ENCODE results near the gene CD36. TPM values are rescaled to one million over a fixed set of nuclear protein-coding genes. Genes with fewer than 3 reads are reported as not detected.

Gene CD36
- total RNA-seq, 1 donor from 2014 or later: 1,018 TPM

DNA sequence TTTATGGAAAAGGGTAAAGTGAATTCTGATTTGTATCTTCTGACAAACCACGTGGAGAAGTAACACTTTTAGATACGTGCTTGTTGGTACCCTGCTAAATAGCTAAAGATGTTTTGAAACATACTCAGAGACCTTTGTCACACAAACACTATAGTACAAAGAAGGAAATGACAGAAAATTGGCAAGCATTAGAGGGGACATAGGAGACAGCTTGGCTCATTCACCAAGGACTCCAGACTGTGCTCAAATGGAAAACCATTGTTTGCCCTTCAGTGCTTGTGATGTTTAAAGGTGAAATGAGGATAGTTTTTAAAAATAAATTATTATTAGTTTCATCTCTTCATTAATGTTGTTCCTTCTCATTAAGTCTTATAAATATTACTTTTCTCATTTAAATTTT is 34.0 kb upstream of the CD36 start:
- H3K9me3 ChIP-seq (replicated peaks): no peaks in the 10 kb centered on the region
- intact Hi-C loops (cut with micrococcal nuclease): no loop called here
- H3K36me3 ChIP-seq: no peaks in the 10 kb centered on the region
- no peak for DNase-seq
- peaks cover 78% of the 10 kb centered on the region for H3K4me1 ChIP-seq
- H3K27ac ChIP-seq (replicated peaks): peak overlapping the region; percentile 85
- TF ChIP-seq, protein P1, sequence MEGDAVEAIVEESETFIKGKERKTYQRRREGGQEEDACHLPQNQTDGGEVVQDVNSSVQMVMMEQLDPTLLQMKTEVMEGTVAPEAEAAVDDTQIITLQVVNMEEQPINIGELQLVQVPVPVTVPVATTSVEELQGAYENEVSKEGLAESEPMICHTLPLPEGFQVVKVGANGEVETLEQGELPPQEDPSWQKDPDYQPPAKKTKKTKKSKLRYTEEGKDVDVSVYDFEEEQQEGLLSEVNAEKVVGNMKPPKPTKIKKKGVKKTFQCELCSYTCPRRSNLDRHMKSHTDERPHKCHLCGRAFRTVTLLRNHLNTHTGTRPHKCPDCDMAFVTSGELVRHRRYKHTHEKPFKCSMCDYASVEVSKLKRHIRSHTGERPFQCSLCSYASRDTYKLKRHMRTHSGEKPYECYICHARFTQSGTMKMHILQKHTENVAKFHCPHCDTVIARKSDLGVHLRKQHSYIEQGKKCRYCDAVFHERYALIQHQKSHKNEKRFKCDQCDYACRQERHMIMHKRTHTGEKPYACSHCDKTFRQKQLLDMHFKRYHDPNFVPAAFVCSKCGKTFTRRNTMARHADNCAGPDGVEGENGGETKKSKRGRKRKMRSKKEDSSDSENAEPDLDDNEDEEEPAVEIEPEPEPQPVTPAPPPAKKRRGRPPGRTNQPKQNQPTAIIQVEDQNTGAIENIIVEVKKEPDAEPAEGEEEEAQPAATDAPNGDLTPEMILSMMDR (IDR thresholded peaks at IDR 0.05; ENCODE audit: borderline replicate concordance): no peak
- H3K27me3 ChIP-seq (ENCODE audit: low read depth): no peaks in the 10 kb centered on the region
- peak overlapping the region; percentile 62 for H3K4me3 ChIP-seq

DNA sequence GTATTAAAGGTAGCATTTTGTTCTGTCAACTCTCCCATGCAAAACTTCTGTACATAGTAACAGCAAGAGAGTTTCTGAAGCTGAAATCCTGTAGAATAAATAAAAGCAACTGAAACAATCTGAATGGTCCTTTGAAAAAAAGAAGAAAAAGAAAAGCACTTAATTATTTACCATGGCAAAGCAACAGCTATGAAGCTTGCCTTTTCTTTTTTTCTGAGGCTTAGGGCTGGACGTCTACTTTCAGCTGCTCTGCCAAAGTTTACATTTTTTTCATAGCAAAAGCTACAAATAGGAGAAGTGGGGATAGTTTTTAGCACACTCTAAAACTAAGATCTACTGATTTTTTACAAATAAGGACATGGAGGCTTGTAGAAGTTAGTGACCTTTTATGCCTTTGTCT is 31.3 kb upstream of the CD36 start:
- H3K36me3 ChIP-seq: no peaks in the 10 kb centered on the region
- TF ChIP-seq, protein P1 (IDR thresholded peaks at IDR 0.05; ENCODE audit: borderline replicate concordance): no peak
- H3K9me3 ChIP-seq (replicated peaks): no peaks in the 10 kb centered on the region
- H3K4me1 ChIP-seq: peaks cover 71% of the 10 kb centered on the region
- H3K27ac ChIP-seq (replicated peaks): peak overlapping the region; percentile 85
- DNase-seq: no peak
- no peaks in the 10 kb centered on the region for H3K27me3 ChIP-seq (ENCODE audit: low read depth)
- H3K4me3 ChIP-seq: peak overlapping the region; percentile 62
- intact Hi-C loops (cut with micrococcal nuclease): no loop called here

DNA sequence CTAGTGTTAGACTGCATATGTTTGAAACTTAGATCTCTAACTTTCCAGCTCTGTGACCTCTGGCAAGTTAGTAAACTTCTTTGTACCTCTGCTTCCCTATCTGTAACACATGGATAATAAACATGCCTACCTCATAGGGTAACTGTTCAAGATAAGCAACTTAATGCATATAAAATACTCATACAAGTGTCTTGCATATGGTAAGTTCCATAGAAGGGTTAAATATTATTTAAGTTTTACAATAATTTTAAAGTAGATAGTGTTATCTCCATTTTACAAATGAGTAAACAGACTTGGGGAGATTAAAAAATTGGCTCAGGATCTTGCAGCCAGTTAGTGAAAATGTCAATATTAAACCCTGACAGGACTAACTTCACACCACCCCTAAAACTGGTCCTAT is 30.1 kb upstream of the CD36 start:
- H3K27ac ChIP-seq (replicated peaks): peak overlapping the region; percentile 85
- no peaks in the 10 kb centered on the region for H3K36me3 ChIP-seq
- no peaks in the 10 kb centered on the region for H3K27me3 ChIP-seq (ENCODE audit: low read depth)
- no peak for DNase-seq
- no peaks in the 10 kb centered on the region for H3K9me3 ChIP-seq (replicated peaks)
- peaks cover 77% of the 10 kb centered on the region for H3K4me1 ChIP-seq
- TF ChIP-seq, protein P1 (IDR thresholded peaks at IDR 0.05; ENCODE audit: borderline replicate concordance): no peak
- intact Hi-C loops (cut with micrococcal nuclease): no loop called here
- peak overlapping the region; percentile 62 for H3K4me3 ChIP-seq

DNA sequence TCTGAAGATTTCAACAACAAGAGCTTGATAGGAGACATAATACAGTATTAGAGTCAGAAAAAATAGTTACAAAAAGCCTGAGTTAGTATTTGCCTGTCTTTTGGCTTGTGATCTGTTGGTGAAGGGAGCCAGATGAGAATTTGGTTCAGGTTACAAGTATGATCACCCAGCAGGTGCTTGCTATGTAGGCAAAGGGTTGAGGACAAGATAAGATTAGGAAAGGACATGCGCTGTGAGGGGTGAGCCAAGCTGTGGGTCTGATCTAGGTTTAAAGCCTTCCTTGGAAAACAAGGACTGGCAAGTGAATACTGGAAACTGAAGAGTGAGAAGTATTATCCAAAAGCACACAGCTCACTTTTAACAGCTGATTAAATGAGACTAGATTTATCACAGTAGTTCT is 28.7 kb upstream of the CD36 start:
- H3K4me1 ChIP-seq: peaks cover 86% of the 10 kb centered on the region
- no peaks in the 10 kb centered on the region for H3K9me3 ChIP-seq (replicated peaks)
- intact Hi-C loops (cut with micrococcal nuclease): no loop called here
- H3K27me3 ChIP-seq (ENCODE audit: low read depth): no peaks in the 10 kb centered on the region
- H3K27ac ChIP-seq (replicated peaks): peak overlapping the region; percentile 85
- TF ChIP-seq, protein P1 (IDR thresholded peaks at IDR 0.05; ENCODE audit: borderline replicate concordance): no peak
- no peak for DNase-seq
- H3K4me3 ChIP-seq: peak overlapping the region; percentile 62
- no peaks in the 10 kb centered on the region for H3K36me3 ChIP-seq

DNA sequence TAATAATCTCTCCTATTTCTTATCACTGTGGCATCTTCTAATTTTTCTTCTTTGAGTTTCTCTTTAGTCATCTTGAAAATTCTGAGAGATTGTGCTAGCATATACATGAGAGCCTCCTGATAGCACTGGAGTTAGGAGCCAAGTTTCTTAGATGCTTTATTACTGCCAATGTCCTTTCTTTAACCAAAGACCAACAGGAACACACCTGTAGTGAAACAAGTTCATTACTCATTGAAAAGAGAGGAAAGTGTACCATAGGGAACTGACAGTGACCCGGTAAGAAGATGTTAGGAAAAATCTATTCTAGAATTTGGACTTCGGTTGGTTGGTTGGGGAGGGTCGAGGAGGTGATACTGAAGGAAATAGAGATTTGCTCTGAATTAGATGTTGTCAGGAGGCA is 27.1 kb upstream of the CD36 start:
- no peak for DNase-seq
- TF ChIP-seq, protein P1 (IDR thresholded peaks at IDR 0.05; ENCODE audit: borderline replicate concordance): no peak
- Histone ChIP-seq H3K9me3 (replicated peaks) (no peaks in the 10 kb centered on the region), H3K27me3 (ENCODE audit: low read depth) (no peaks in the 10 kb centered on the region), H3K36me3 (no peaks in the 10 kb centered on the region), H3K4me1 (peaks cover 88% of the 10 kb centered on the region), H3K4me3 (peak overlapping the region; percentile 38), H3K27ac (replicated peaks) (peak overlapping the region; percentile 85)
- intact Hi-C loops (cut with micrococcal nuclease): no loop called here

DNA sequence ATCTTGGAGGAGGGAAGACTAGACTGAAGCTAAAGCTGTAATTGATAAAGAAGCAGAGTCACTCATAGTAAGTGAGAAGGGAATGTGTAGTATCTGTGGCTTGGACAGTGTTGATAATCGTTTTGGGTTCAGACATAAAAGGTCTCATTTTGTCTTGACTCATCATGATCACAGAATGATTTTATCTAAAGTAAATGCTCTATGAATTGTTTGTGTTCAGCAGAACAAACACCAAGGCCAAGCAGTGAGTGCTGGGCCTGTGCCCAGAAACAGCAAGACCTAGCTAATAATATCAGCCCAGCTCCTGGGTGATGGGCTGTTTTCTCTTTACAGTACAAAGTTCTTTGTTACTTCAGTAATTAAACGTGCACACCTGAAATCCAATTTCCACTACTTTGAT is 26.7 kb upstream of the CD36 start:
- Histone ChIP-seq H3K4me1 (peaks cover 88% of the 10 kb centered on the region), H3K4me3 (peak overlapping the region; percentile 38), H3K36me3 (no peaks in the 10 kb centered on the region), H3K27ac (replicated peaks) (peak overlapping the region; percentile 85), H3K27me3 (ENCODE audit: low read depth) (no peaks in the 10 kb centered on the region), H3K9me3 (replicated peaks) (no peaks in the 10 kb centered on the region)
- TF ChIP-seq, protein P1 (IDR thresholded peaks at IDR 0.05; ENCODE audit: borderline replicate concordance): no peak
- intact Hi-C loops (cut with micrococcal nuclease): no loop called here
- DNase-seq: peak; percentile 67
